ENCODE measurements around the gene RPL9.
"Not testable (repeated sequence)": the region's sequence is repeated elsewhere in the genome, so short reads cannot be mapped to it uniquely, and the experiment has no call there.

- TF ChIP-seq CTCF, POLR2A (IDR thresholded peaks at IDR 0.05): not testable (repeated sequence)
Observed at GRCh38 chr4:39458161-39458504, 589 bp downstream of the RPL9 start.
